ENCODE results near the gene JAKMIP3. TPM values are rescaled to one million over a fixed set of nuclear protein-coding genes. Genes with fewer than 3 reads are reported as not detected.

Gene JAKMIP3
- total and polyA plus RNA-seq, 10 of the 15 experiments (the other 5 are each of a cell fraction or from before 2014, with no cell fraction given): 0.01 TPM; not detected in 7

DNA sequence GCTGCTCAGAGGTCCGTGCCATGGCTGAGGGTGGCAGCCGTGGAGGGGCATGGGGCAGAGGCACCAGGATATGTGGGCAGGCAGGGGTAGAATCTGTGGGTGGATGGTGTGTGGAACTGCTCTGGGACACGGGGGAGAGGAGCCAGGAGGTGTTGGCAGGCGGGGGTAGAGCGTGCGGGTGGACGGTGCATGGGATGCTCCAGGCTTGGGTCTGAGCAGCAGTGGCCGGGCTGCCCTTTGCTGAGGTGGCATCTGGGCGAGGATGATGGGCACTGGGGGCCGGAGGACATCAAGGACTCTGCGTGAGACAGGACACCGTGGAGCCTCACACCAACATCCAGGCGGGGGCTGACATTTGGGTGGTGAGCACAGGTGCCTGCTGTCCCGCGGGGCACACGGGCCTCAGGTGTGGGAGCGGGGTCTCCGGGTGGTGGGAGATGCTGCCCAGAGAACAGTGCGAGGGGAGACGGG lies 46.2 kb downstream of the JAKMIP3 start (continued):
- TF ChIP-seq IKZF2 (IDR thresholded peaks at IDR 0.05): no peak
- TF ChIP-seq CBX5 (IDR thresholded peaks at IDR 0.05; ENCODE audit: low read depth): no peak
- TF ChIP-seq RAD21 (IDR thresholded peaks at IDR 0.05; ENCODE audit: insufficient read depth, low read depth, low read length): no peak

DNA sequence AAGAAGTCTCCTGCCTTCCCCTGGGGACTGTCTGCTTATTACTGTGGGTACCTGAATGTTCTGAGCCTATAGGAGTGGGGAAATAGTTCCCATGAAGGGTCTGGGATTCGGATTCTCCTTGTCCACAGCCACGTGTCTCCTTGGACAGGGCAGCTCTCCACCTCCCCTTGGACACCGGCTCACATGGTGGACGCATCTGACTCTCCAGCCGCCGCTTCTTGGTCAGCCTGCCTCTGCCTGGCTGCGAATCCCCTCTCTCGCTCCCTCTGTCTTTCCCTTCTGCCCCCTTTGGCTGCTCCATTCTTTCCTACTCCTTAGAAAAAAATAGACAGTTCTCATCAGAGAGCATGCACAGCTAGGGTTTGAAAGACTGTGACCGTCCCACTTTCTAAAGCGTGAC lies 46.9 kb downstream of the JAKMIP3 start:
- BruUV-seq (replicated peaks): no TSS peak
- H3K36me3 ChIP-seq (ENCODE audit: control insufficient read depth in 2 of 2, insufficient read depth in 2 of 2, low read length in 1 of 2): no peaks in the 10 kb centered on the region
- 68% methylated on average over 10 of the region's 10 CpGs for WGBS (ENCODE audit: insufficient coverage, insufficient replicate concordance, low lambda C conversion rate, missing lambda C conversion rate)
- no peak overlapping the region for H3K9ac ChIP-seq (ENCODE audit: control insufficient read depth, insufficient read depth, low read length)
- ChIA-PET POLR2A (no interaction called here), CTCF (no interaction called here), RAD21 (ENCODE audit: unreplicated experiment) (no interaction called here), SMC1A (ENCODE audit: uncharacterized antibody, unreplicated experiment) (no interaction called here)
- TF ChIP-seq HDAC6 (IDR thresholded peaks at IDR 0.05; ENCODE audit: unreplicated experiment) (no peak), NBN (IDR thresholded peaks at IDR 0.05) (no peak), CHD4 (IDR thresholded peaks at IDR 0.05) (no peak), SUPT20H (IDR thresholded peaks at IDR 0.05; ENCODE audit: borderline replicate concordance, control insufficient read depth, low read depth, low read length) (no peak), SP1 (IDR thresholded peaks at IDR 0.05; ENCODE audit: low read depth, low read length) (no peak), POLR2AphosphoS2 (IDR thresholded peaks at IDR 0.05; ENCODE audit: low read depth, low read length) (no peak), BRCA1 (IDR thresholded peaks at IDR 0.05; ENCODE audit: low read depth, low read length) (no peak), SREBF2 (IDR thresholded peaks at IDR 0.05; ENCODE audit: low read length) (no peak)
- TF ChIP-seq, protein P1, sequence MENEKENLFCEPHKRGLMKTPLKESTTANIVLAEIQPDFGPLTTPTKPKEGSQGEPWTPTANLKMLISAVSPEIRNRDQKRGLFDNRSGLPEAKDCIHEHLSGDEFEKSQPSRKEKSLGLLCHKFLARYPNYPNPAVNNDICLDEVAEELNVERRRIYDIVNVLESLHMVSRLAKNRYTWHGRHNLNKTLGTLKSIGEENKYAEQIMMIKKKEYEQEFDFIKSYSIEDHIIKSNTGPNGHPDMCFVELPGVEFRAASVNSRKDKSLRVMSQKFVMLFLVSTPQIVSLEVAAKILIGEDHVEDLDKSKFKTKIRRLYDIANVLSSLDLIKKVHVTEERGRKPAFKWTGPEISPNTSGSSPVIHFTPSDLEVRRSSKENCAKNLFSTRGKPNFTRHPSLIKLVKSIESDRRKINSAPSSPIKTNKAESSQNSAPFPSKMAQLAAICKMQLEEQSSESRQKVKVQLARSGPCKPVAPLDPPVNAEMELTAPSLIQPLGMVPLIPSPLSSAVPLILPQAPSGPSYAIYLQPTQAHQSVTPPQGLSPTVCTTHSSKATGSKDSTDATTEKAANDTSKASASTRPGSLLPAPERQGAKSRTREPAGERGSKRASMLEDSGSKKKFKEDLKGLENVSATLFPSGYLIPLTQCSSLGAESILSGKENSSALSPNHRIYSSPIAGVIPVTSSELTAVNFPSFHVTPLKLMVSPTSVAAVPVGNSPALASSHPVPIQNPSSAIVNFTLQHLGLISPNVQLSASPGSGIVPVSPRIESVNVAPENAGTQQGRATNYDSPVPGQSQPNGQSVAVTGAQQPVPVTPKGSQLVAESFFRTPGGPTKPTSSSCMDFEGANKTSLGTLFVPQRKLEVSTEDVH (IDR thresholded peaks at IDR 0.05; ENCODE audit: low read depth, partially characterized antibody): no peak
- TF ChIP-seq, protein P2, sequence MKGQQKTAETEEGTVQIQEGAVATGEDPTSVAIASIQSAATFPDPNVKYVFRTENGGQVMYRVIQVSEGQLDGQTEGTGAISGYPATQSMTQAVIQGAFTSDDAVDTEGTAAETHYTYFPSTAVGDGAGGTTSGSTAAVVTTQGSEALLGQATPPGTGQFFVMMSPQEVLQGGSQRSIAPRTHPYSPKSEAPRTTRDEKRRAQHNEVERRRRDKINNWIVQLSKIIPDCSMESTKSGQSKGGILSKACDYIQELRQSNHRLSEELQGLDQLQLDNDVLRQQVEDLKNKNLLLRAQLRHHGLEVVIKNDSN (IDR thresholded peaks at IDR 0.05; ENCODE audit: borderline replicate concordance, extremely low read length, insufficient read depth, low read depth, low read length): no peak
- no peak for FAIRE-seq
- no peaks in the 10 kb centered on the region for H3K27me3 ChIP-seq (replicated peaks in 1 of 2; ENCODE audit: control insufficient read depth in 2 of 2, insufficient read depth in 2 of 2, low read length in 1 of 2)
- no peaks in the 10 kb centered on the region for H3K79me2 ChIP-seq (ENCODE audit: control insufficient read depth, insufficient read depth, low read length)
- no peak overlapping the region for H3K27ac ChIP-seq (ENCODE audit: control insufficient read depth, insufficient read depth)
- no peak for DNase-seq (ENCODE audit: low read depth, low spot score)
- no peaks in the 10 kb centered on the region for H3K4me1 ChIP-seq (ENCODE audit: control insufficient read depth, insufficient read depth, low read length)
- H3K9me3 ChIP-seq (replicated peaks; ENCODE audit: control insufficient read depth, insufficient read depth, low read length): no peaks in the 10 kb centered on the region
- no peak overlapping the region for H2AFZ ChIP-seq (ENCODE audit: control insufficient read depth, low read depth, low read length)
- in situ Hi-C loops (cut with MboI) (no loop called here), intact Hi-C loops (cut with micrococcal nuclease; ENCODE audit: unreplicated experiment) (no loop called here)
- no peak for ATAC-seq
- no peaks in the 10 kb centered on the region for H4K20me1 ChIP-seq (ENCODE audit: control insufficient read depth, insufficient read depth)
- no peak overlapping the region for H3K4me2 ChIP-seq (ENCODE audit: control insufficient read depth, insufficient read depth)
- no peak overlapping the region for H3K4me3 ChIP-seq

All from GM12878 (cell line).